T-helper 1 cell treated with Interleukin-12 subunit alpha and Interleukin-12 subunit beta and Interleukin-4 antibody, amounts not matched to agents 30 μg/mL and 1 μg/mL, for 36 hours (primary cell): ENCODE data around the gene DPEP3.

ENCODE experiments used
- H3K27ac Mint-ChIP-seq: one replicate; pipeline ENCODE4 v1.8.0; 2021; ENCODE audit warnings: mild to moderate bottlenecking, mixed read lengths
- H3K27me3 Mint-ChIP-seq: one replicate; pipeline ENCODE4 v1.8.0; 2021; ENCODE audit warnings: low read depth, mixed read lengths
- H3K36me3 Mint-ChIP-seq: one replicate; pipeline ENCODE4 v1.8.0; 2021; ENCODE audit warnings: low read depth, mixed read lengths
- H3K4me1 Mint-ChIP-seq: one replicate; pipeline ENCODE4 v1.8.0; 2021; ENCODE audit warnings: low read depth, mixed read lengths
- H3K4me3 Mint-ChIP-seq: one replicate; pipeline ENCODE4 v1.8.0; 2021; ENCODE audit warnings: mild to moderate bottlenecking, moderate library complexity, mixed read lengths
- H3K9me3 Mint-ChIP-seq: one replicate; pipeline ENCODE4 v1.8.0; 2021; ENCODE audit warnings: mixed read lengths

The DPEP3 gene

GRCh38 chr16:67949645-67950044 is 30.7 kb downstream of the DPEP3 start:
- Mint-ChIP-seq H3K9me3 (no peaks in the 10 kb centered on the region), H3K4me3 (no peak overlapping the region)

GRCh38 chr16:67948015-67948414 is 32.3 kb downstream of the DPEP3 start:
- no peaks in the 10 kb centered on the region for H3K9me3 Mint-ChIP-seq

More at GRCh38 chr16:67949645-67950044, 30.7 kb downstream of the DPEP3 start:
- Mint-ChIP-seq H3K36me3 (peaks cover 1% of the 10 kb centered on the region), H3K27me3 (no peaks in the 10 kb centered on the region), H3K27ac (no peak overlapping the region), H3K4me1 (no peaks in the 10 kb centered on the region)

GRCh38 chr16:67946966-67947558 is 33.2 kb downstream of the DPEP3 start:
- H3K27ac Mint-ChIP-seq, result no peak overlapping the region
- peaks cover 5% of the 10 kb centered on the region for H3K36me3 Mint-ChIP-seq
- H3K9me3 Mint-ChIP-seq, result no peaks in the 10 kb centered on the region
- H3K4me1 Mint-ChIP-seq, result no peaks in the 10 kb centered on the region
- no peaks in the 10 kb centered on the region for H3K27me3 Mint-ChIP-seq
- no peak overlapping the region for H3K4me3 Mint-ChIP-seq

More at GRCh38 chr16:67948015-67948414, 32.3 kb downstream of the DPEP3 start:
- Mint-ChIP-seq H3K4me1 (no peaks in the 10 kb centered on the region), H3K27ac (peak overlapping the region; percentile 8), H3K36me3 (peaks cover 4% of the 10 kb centered on the region), H3K27me3 (no peaks in the 10 kb centered on the region), H3K4me3 (no peak overlapping the region)

- Mint-ChIP-seq H3K4me3 (no peak overlapping the region), H3K4me1 (peaks cover 6% of the 10 kb centered on the region), H3K36me3 (peaks cover 7% of the 10 kb centered on the region), H3K9me3 (no peaks in the 10 kb centered on the region), H3K27me3 (no peaks in the 10 kb centered on the region), H3K27ac (no peak overlapping the region)
Measured at GRCh38 chr16:67946128-67946569, 34.1 kb downstream of the DPEP3 start.

GRCh38 chr16:67945392-67945933 is 34.8 kb downstream of the DPEP3 start:
- H3K36me3 Mint-ChIP-seq, result peaks cover 7% of the 10 kb centered on the region
- H3K4me3 Mint-ChIP-seq, result no peak overlapping the region
- peaks cover 8% of the 10 kb centered on the region for H3K4me1 Mint-ChIP-seq
- no peaks in the 10 kb centered on the region for H3K9me3 Mint-ChIP-seq
- H3K27ac Mint-ChIP-seq, result no peak overlapping the region
- H3K27me3 Mint-ChIP-seq, result no peaks in the 10 kb centered on the region

- no peak overlapping the region for H3K4me3 Mint-ChIP-seq
- peaks cover 14% of the 10 kb centered on the region for H3K4me1 Mint-ChIP-seq
- peaks cover 9% of the 10 kb centered on the region for H3K36me3 Mint-ChIP-seq
- no peaks in the 10 kb centered on the region for H3K9me3 Mint-ChIP-seq
- H3K27me3 Mint-ChIP-seq, result no peaks in the 10 kb centered on the region
- H3K27ac Mint-ChIP-seq, result no peak overlapping the region
Measured at GRCh38 chr16:67944690-67945391, 35.5 kb downstream of the DPEP3 start.

- H3K36me3 Mint-ChIP-seq, result peaks cover 9% of the 10 kb centered on the region
- H3K4me1 Mint-ChIP-seq, result peaks cover 17% of the 10 kb centered on the region
- no peak within 1 kb of the TSS for H3K27ac Mint-ChIP-seq
- H3K4me3 Mint-ChIP-seq, result no peak within 1 kb of the TSS
- H3K9me3 Mint-ChIP-seq, result no peaks in the 10 kb centered on the region
- H3K27me3 Mint-ChIP-seq, result no peaks in the 10 kb centered on the region
Measured at GRCh38 chr16:67943619-67944504, 36.4 kb downstream of the DPEP3 start, which contains the start of gene LCAT. Gene LCAT, minus strand, starts transcription at chr16:67944120. Its CDS starts 19 bp downstream, at chr16:67944101.

- Mint-ChIP-seq H3K9me3 (no peaks in the 10 kb centered on the region), H3K27ac (no peak overlapping the region), H3K4me1 (peaks cover 17% of the 10 kb centered on the region), H3K36me3 (peaks cover 9% of the 10 kb centered on the region), H3K27me3 (no peaks in the 10 kb centered on the region), H3K4me3 (no peak overlapping the region)
Measured at GRCh38 chr16:67943256-67943618, 37.1 kb downstream of the DPEP3 start.

GRCh38 chr16:67942510-67943255 is 37.6 kb downstream of the DPEP3 start:
- H3K27ac Mint-ChIP-seq, result no peak overlapping the region
- no peak overlapping the region for H3K4me3 Mint-ChIP-seq
- H3K9me3 Mint-ChIP-seq, result no peaks in the 10 kb centered on the region
- H3K4me1 Mint-ChIP-seq, result peaks cover 17% of the 10 kb centered on the region
- H3K27me3 Mint-ChIP-seq, result no peaks in the 10 kb centered on the region
- H3K36me3 Mint-ChIP-seq, result peaks cover 9% of the 10 kb centered on the region

GRCh38 chr16:67942200-67942509 is 38.1 kb downstream of the DPEP3 start:
- Mint-ChIP-seq H3K27ac (no peak overlapping the region), H3K9me3 (no peaks in the 10 kb centered on the region), H3K4me3 (no peak overlapping the region), H3K27me3 (no peaks in the 10 kb centered on the region), H3K4me1 (peaks cover 20% of the 10 kb centered on the region), H3K36me3 (peaks cover 9% of the 10 kb centered on the region)

- Mint-ChIP-seq H3K4me1 (peaks cover 24% of the 10 kb centered on the region), H3K27ac (peak overlapping the region; percentile 20), H3K36me3 (peaks cover 10% of the 10 kb centered on the region), H3K9me3 (no peaks in the 10 kb centered on the region), H3K4me3 (peak overlapping the region; percentile 23), H3K27me3 (no peaks in the 10 kb centered on the region)
Measured at GRCh38 chr16:67941469-67942199, 38.7 kb downstream of the DPEP3 start.

- H3K9me3 Mint-ChIP-seq, result no peaks in the 10 kb centered on the region
- H3K36me3 Mint-ChIP-seq, result peaks cover 14% of the 10 kb centered on the region
- H3K27ac Mint-ChIP-seq, result peak overlapping the region; percentile 41
- peaks cover 24% of the 10 kb centered on the region for H3K4me1 Mint-ChIP-seq
- H3K27me3 Mint-ChIP-seq, result no peaks in the 10 kb centered on the region
- H3K4me3 Mint-ChIP-seq, result no peak overlapping the region
Measured at GRCh38 chr16:67940446-67941089, 39.7 kb downstream of the DPEP3 start.
